Fibroblast of mammary gland (primary cell): Measurements from ENCODE around the gene RAB40B.

Experiments
- DNase-seq: peaks from one replicate; pipeline ENCODE4 v3.0.0-alpha.2; 2010; ENCODE audit warnings: low read depth
- H3K4me3 ChIP-seq: 2 replicates; pipeline ENCODE4 v1.5.1; 2011; ENCODE audit warnings: low read depth, mild to moderate bottlenecking, low read length, moderate library complexity; ENCODE audit not compliant: control insufficient read depth
- TF ChIP-seq, protein P1 (sequence below): conservative IDR thresholded peaks from 2 replicates; pipeline ENCODE4 v1.5.1; 2011; ENCODE audit warnings: low read depth, low read length, inconsistent platforms; ENCODE audit not compliant: control insufficient read depth, insufficient read depth

Gene RAB40B

GRCh38 chr17:82674656-82675475, 23.6 kb downstream of the RAB40B start:
- TF ChIP-seq, protein P1, sequence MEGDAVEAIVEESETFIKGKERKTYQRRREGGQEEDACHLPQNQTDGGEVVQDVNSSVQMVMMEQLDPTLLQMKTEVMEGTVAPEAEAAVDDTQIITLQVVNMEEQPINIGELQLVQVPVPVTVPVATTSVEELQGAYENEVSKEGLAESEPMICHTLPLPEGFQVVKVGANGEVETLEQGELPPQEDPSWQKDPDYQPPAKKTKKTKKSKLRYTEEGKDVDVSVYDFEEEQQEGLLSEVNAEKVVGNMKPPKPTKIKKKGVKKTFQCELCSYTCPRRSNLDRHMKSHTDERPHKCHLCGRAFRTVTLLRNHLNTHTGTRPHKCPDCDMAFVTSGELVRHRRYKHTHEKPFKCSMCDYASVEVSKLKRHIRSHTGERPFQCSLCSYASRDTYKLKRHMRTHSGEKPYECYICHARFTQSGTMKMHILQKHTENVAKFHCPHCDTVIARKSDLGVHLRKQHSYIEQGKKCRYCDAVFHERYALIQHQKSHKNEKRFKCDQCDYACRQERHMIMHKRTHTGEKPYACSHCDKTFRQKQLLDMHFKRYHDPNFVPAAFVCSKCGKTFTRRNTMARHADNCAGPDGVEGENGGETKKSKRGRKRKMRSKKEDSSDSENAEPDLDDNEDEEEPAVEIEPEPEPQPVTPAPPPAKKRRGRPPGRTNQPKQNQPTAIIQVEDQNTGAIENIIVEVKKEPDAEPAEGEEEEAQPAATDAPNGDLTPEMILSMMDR, result no peak
- H3K4me3 ChIP-seq, result no peak overlapping the region
- DNase-seq, result no peak

GRCh38 chr17:82670661-82671450, 27.6 kb downstream of the RAB40B start:
- no peak overlapping the region for H3K4me3 ChIP-seq
- peak; percentile 5 for DNase-seq
- TF ChIP-seq, protein P1, result no peak

GRCh38 chr17:82668631-82669099, 29.8 kb downstream of the RAB40B start:
- peak; percentile 38 for DNase-seq
- TF ChIP-seq, protein P1, result peak; percentile 39
- H3K4me3 ChIP-seq, result no peak overlapping the region

- no peak overlapping the region for H3K4me3 ChIP-seq
- DNase-seq, result no peak
- TF ChIP-seq, protein P1, result no peak
These were observed 30.4 kb downstream of the RAB40B start for GRCh38 chr17:82668024-82668630.

DNA sequence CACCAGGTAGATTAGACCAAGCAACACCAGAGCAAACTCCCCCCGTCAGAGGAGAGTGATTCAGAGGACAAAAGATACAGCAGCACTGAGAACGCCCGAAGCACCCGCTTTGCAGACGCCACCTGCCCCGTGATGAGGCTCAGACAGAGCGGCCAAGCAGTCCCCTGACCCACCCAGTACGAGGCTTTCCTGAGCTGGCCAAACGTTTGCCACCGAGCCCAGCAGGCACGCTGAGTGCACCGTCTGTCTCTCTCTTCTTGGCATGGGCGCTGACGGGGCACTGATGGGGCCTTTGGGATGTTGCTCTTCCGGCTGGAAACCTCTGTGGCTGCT, 30.9 kb downstream of the RAB40B start:
- no peak overlapping the region for H3K4me3 ChIP-seq
- TF ChIP-seq, protein P1, result no peak
- DNase-seq, result no peak

DNA sequence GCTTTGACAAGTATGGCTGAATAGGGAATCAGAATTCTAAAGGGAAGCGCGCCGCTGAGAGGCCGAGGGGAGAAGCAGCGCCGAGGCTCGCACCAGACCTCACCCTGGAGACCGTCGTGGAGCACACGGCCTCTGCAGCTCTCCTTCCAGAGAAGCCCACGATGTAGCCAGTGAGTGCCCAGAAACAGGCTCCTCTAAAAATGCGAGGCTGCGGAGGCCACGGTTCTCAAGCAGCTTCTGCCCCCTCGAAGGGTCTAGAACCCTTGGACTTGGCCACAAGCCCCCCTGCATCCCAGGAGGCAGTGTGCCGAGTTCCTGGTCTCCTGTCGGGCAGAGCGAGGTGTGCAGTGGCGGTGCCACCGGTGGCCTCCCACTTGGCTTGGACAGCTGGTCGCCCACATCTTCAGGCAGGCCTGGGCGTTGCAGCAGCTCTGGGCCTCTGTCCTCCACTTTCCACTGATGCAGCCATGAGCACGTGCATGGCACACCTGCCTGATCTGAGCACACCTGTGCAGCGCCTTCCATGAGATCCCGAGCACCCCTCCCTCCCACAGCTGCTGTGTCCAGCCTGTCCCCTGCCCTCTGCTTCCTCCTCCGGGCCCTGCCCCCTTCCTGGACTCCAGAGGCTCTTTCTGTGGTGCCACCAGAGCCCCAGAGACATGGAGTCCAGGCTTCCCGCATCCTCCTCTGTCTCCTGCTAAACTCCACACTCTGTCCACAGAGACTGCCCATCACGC, 31.4 kb downstream of the RAB40B start:
- H3K4me3 ChIP-seq, result no peak overlapping the region
- DNase-seq, result no peak
- TF ChIP-seq, protein P1, result no peak
